ENCODE measurements around the gene NRG4. TPM values are rescaled to one million over a fixed set of nuclear protein-coding genes. Genes with fewer than 3 reads are reported as not detected.
"Not testable (repeated sequence)": the region's sequence is repeated elsewhere in the genome, so short reads cannot be mapped to it uniquely, and the experiment has no call there.

Gene NRG4
- total and polyA plus RNA-seq, 11 donors = 1.1 TPM; not detected in 10

- no peak for DNase-seq
- intact Hi-C loops (cut with DNase I) = no loop called here
- Histone ChIP-seq H3K4me1 (no peaks in the 10 kb centered on the region), H3K27me3 (peaks cover 0 to 9% (median 0%) of the 10 kb centered on the region in 9 donors), H3K27ac (no peak overlapping the region), H3K9me3 (peaks cover 0 to 7% (median 0%) of the 10 kb centered on the region in 12 donors), H3K4me3 (no peak overlapping the region), H3K36me3 (no peaks in the 10 kb centered on the region)
- 76 to 92% (median 84%) methylated on average over 1 of the region's 1 CpG for WGBS, 4 donors
- TF ChIP-seq CTCF (IDR thresholded peaks at IDR 0.05) (no peak), POLR2A (IDR thresholded peaks at IDR 0.05) (no peak)
- ATAC-seq = no peak
Observed at GRCh38 chr15:76033438-76033837, 21.2 kb upstream of the NRG4 start.

GRCh38 chr15:76032046-76032445 lies 19.8 kb upstream of the NRG4 start:
- WGBS, 4 donors = 84 to 96% (median 95%) methylated on average over 1 of the region's 1 CpG
- Histone ChIP-seq H3K36me3 (no peaks in the 10 kb centered on the region), H3K27me3 (peaks cover 0 to 7% (median 0%) of the 10 kb centered on the region in 9 donors), H3K27ac (no peak overlapping the region), H3K9me3 (peaks cover 0 to 10% (median 0%) of the 10 kb centered on the region in 12 donors), H3K4me3 (no peak overlapping the region), H3K4me1 (no peaks in the 10 kb centered on the region)
- DNase-seq (no peak), ATAC-seq (no peak)
- intact Hi-C loops (cut with DNase I) = no loop called here
- TF ChIP-seq POLR2A (IDR thresholded peaks at IDR 0.05) = no peak
- TF ChIP-seq CTCF (IDR thresholded peaks at IDR 0.05) = no peak

GRCh38 chr15:76024021-76024768 lies 12.0 kb upstream of the NRG4 start:
- whole genome bisulfite sequencing, 4 donors = 83 to 88% (median 86%) methylated on average over 2 to 4 of the region's 4 CpGs
- Histone ChIP-seq H3K4me1 (no peaks in the 10 kb centered on the region), H3K4me3 (no peak overlapping the region), H3K36me3 (no peaks in the 10 kb centered on the region), H3K27me3 (peaks cover 0 to 13% (median 0%) of the 10 kb centered on the region in 9 donors), H3K27ac (no peak overlapping the region), H3K9me3 (peaks cover 0 to 27% (median 16%) of the 10 kb centered on the region in 12 donors)
- ATAC-seq (no peak), DNase-seq (no peak)
- intact Hi-C loops (cut with DNase I) = no loop called here
- TF ChIP-seq CTCF (IDR thresholded peaks at IDR 0.05) = no peak
- no peak for TF ChIP-seq POLR2A (IDR thresholded peaks at IDR 0.05)

- H3K4me1 ChIP-seq; H3K36me3 ChIP-seq; H3K27ac ChIP-seq; ATAC-seq; DNase-seq; intact Hi-C loops (cut with DNase I); H3K4me3 ChIP-seq: not testable (repeated sequence)
- H3K9me3 ChIP-seq = peaks cover 0 to 29% (median 0%) of the 10 kb centered on the region in 12 donors
- peaks cover 0 to 23% (median 0%) of the 10 kb centered on the region in 9 donors for H3K27me3 ChIP-seq
- 91 to 96% (median 95%) methylated on average over 4 of the region's 4 CpGs for WGBS, 4 donors
Observed at GRCh38 chr15:76013470-76013869, 1.2 kb upstream of the NRG4 start.
